ENCODE results near the gene PRR5L.

The PRR5L gene

GRCh38 chr11:36398231-36398953 lies 102.3 kb downstream of the PRR5L start:
- Histone ChIP-seq H3K4me2 (ENCODE audit: low read depth, low read length) (no peak overlapping the region), H3K36me3 (replicated peaks; ENCODE audit: insufficient read depth, low read length) (no peaks in the 10 kb centered on the region)

DNA sequence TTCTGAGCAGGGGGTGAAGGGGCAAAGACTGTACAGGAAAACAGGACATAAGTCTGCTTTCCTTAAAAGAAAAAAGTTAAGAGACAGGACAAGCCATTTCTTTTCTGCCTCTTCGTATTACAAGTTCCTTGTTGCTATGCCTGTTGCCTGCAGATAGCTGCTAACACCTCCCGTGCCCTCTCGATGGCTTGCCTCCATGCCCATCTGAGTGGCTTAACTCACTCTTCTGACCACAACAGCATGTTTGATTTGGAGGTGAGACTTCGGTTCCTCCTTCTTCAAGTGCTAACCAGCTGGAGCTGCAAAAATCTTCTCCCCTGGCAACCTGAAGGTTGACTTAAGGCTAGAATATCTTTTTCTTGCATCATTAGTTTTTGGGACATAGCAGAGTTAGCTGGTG lies 103.1 kb downstream of the PRR5L start:
- Histone ChIP-seq H2AFZ (ENCODE audit: low read length) (no peak overlapping the region), H3K4me2 (ENCODE audit: low read depth, low read length) (no peak overlapping the region), H3K27ac (ENCODE audit: low read length) (no peak overlapping the region), H3K4me1 (ENCODE audit: low read length) (no peaks in the 10 kb centered on the region), H3K9me2 (replicated peaks; ENCODE audit: insufficient read depth, low read length) (no peaks in the 10 kb centered on the region), H3K79me2 (ENCODE audit: low read length) (no peaks in the 10 kb centered on the region), H3K27me3 (replicated peaks; ENCODE audit: insufficient read depth, low read length) (no peaks in the 10 kb centered on the region), H3K4me3 (ENCODE audit: low read length) (no peak overlapping the region), H3K9ac (ENCODE audit: low read length) (no peak overlapping the region), H3F3A (ENCODE audit: insufficient read depth, low read length) (no peaks in the 10 kb centered on the region), H4K20me1 (ENCODE audit: insufficient read depth, low read length) (no peaks in the 10 kb centered on the region), H3K9me3 (replicated peaks; ENCODE audit: insufficient read depth, low read length) (no peaks in the 10 kb centered on the region), H3K36me3 (replicated peaks; ENCODE audit: insufficient read depth, low read length) (no peaks in the 10 kb centered on the region)
- TF ChIP-seq EZH2 (optimal IDR thresholded peaks at IDR 0.05; ENCODE audit: low read depth, low read length) (no peak), EZH2phosphoT487 (IDR thresholded peaks at IDR 0.05; ENCODE audit: low read length) (no peak)
- TF ChIP-seq, protein P1, sequence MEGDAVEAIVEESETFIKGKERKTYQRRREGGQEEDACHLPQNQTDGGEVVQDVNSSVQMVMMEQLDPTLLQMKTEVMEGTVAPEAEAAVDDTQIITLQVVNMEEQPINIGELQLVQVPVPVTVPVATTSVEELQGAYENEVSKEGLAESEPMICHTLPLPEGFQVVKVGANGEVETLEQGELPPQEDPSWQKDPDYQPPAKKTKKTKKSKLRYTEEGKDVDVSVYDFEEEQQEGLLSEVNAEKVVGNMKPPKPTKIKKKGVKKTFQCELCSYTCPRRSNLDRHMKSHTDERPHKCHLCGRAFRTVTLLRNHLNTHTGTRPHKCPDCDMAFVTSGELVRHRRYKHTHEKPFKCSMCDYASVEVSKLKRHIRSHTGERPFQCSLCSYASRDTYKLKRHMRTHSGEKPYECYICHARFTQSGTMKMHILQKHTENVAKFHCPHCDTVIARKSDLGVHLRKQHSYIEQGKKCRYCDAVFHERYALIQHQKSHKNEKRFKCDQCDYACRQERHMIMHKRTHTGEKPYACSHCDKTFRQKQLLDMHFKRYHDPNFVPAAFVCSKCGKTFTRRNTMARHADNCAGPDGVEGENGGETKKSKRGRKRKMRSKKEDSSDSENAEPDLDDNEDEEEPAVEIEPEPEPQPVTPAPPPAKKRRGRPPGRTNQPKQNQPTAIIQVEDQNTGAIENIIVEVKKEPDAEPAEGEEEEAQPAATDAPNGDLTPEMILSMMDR (IDR thresholded peaks at IDR 0.05; ENCODE audit: low read length), result no peak
- DNase-seq, result no peak

More at GRCh38 chr11:36398231-36398953, 102.3 kb downstream of the PRR5L start:
- H3K9ac ChIP-seq (ENCODE audit: low read length), result no peak overlapping the region
- H3K4me1 ChIP-seq (ENCODE audit: low read length), result no peaks in the 10 kb centered on the region
- H3K27me3 ChIP-seq (replicated peaks; ENCODE audit: insufficient read depth, low read length), result no peaks in the 10 kb centered on the region
- H3F3A ChIP-seq (ENCODE audit: insufficient read depth, low read length), result no peaks in the 10 kb centered on the region
- H2AFZ ChIP-seq (ENCODE audit: low read length), result no peak overlapping the region
- no peaks in the 10 kb centered on the region for H3K9me3 ChIP-seq (replicated peaks; ENCODE audit: insufficient read depth, low read length)
- no peaks in the 10 kb centered on the region for H3K79me2 ChIP-seq (ENCODE audit: low read length)
- DNase-seq, result no peak
- TF ChIP-seq EZH2phosphoT487 (IDR thresholded peaks at IDR 0.05; ENCODE audit: low read length) (no peak), EZH2 (optimal IDR thresholded peaks at IDR 0.05; ENCODE audit: low read depth, low read length) (no peak)
- TF ChIP-seq, protein P1 (IDR thresholded peaks at IDR 0.05; ENCODE audit: low read length), result no peak
- no peak overlapping the region for H3K27ac ChIP-seq (ENCODE audit: low read length)
- H3K4me3 ChIP-seq (ENCODE audit: low read length), result no peak overlapping the region
- H4K20me1 ChIP-seq (ENCODE audit: insufficient read depth, low read length), result no peaks in the 10 kb centered on the region
- no peaks in the 10 kb centered on the region for H3K9me2 ChIP-seq (replicated peaks; ENCODE audit: insufficient read depth, low read length)

DNA sequence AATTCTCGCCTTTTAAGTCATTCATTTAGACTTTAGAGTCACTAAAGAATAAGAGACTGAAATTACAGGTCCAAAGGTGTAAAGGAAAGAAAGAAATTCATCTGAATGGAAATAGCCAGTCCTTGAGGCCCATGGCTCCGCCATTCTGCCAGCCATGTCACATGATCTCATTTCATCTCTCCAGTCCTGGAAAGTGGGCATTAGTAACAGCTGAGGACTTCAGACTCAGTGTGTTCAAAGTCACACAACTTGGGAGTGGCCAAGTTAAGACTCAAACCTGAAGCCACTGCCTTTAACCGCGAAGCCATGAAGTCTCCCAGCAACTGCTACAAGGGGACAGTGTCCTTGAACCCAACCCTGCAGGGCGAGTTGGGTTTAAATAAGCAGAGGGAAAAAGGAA lies 103.7 kb downstream of the PRR5L start:
- Histone ChIP-seq H3F3A (ENCODE audit: insufficient read depth, low read length) (no peaks in the 10 kb centered on the region), H3K27me3 (replicated peaks; ENCODE audit: insufficient read depth, low read length) (no peaks in the 10 kb centered on the region), H3K4me2 (ENCODE audit: low read depth, low read length) (no peak overlapping the region), H3K36me3 (replicated peaks; ENCODE audit: insufficient read depth, low read length) (no peaks in the 10 kb centered on the region), H4K20me1 (ENCODE audit: insufficient read depth, low read length) (no peaks in the 10 kb centered on the region), H3K9ac (ENCODE audit: low read length) (no peak overlapping the region), H2AFZ (ENCODE audit: low read length) (no peak overlapping the region), H3K4me1 (ENCODE audit: low read length) (no peaks in the 10 kb centered on the region), H3K4me3 (ENCODE audit: low read length) (no peak overlapping the region), H3K9me3 (replicated peaks; ENCODE audit: insufficient read depth, low read length) (no peaks in the 10 kb centered on the region), H3K27ac (ENCODE audit: low read length) (no peak overlapping the region), H3K9me2 (replicated peaks; ENCODE audit: insufficient read depth, low read length) (no peaks in the 10 kb centered on the region), H3K79me2 (ENCODE audit: low read length) (no peaks in the 10 kb centered on the region)
- TF ChIP-seq EZH2phosphoT487 (IDR thresholded peaks at IDR 0.05; ENCODE audit: low read length) (no peak), EZH2 (optimal IDR thresholded peaks at IDR 0.05; ENCODE audit: low read depth, low read length) (no peak)
- TF ChIP-seq, protein P1 (IDR thresholded peaks at IDR 0.05; ENCODE audit: low read length), result no peak
- DNase-seq, result no peak

Data from MM.1S (cell line).